PC-9 (cell line): ENCODE data around the gene RGL1. TPM values are rescaled to one million over a fixed set of nuclear protein-coding genes. Genes with fewer than 3 reads are reported as not detected.

Source experiments
- BruUV-seq: library from RNA; stranded (reverse); fragments of 400-500 nt; replicated peaks from 2 replicates; lab custom pipeline; 2021; lab: Mats Ljungman, UMichigan
- CTCF ChIA-PET: fragments of 300-600 bp; sonication (Branson Sonifier 250); formaldehyde crosslinking; loops from one replicate; lab custom pipeline; 2022; ENCODE audit warnings: antibody characterized with exemption; lab: Charles Lee
- POLR2A ChIA-PET: fragments of 300-600 bp; sonication (Branson Sonifier 250); formaldehyde crosslinking; loops from one replicate; lab custom pipeline; 2022; ENCODE audit warnings: antibody characterized with exemption; ENCODE audit not compliant: unreplicated experiment; lab: Charles Lee
- DNase-seq, 2 experiments: peaks; one replicate each; pipeline versions ENCODE4 v3.0.0 to v3.0.0-alpha.2; 2015 to 2022; ENCODE audit warnings: mixed read lengths in 1 of 2
- H2AFZ ChIP-seq: fragments of 200-600 bp; sonication (generic); 2 replicates; pipeline ENCODE4 v1.8.1; 2017; ENCODE audit warnings: antibody characterized with exemption
- H3F3A ChIP-seq: fragments of 200-600 bp; sonication (generic); 2 replicates; pipeline ENCODE4 v1.8.1; 2017; ENCODE audit warnings: antibody characterized with exemption, mild to moderate bottlenecking, low read depth; ENCODE audit not compliant: insufficient read depth
- H3K27ac ChIP-seq: fragments of 200-600 bp; sonication (generic); 2 replicates; pipeline ENCODE4 v1.6.1; 2016; ENCODE audit warnings: mixed run types
- H3K27me3 ChIP-seq: fragments of 200-600 bp; sonication (generic); 2 replicates; pipeline ENCODE4 v1.6.1; 2016; ENCODE audit warnings: low read depth, mixed run types; ENCODE audit not compliant: insufficient read depth
- H3K36me3 ChIP-seq: fragments of 200-600 bp; sonication (generic); 2 replicates; pipeline ENCODE4 v1.6.1; 2016; ENCODE audit warnings: low read depth, mixed run types
- H3K4me1 ChIP-seq: fragments of 200-600 bp; sonication (generic); replicated peaks from 2 replicates; pipeline ENCODE4 v1.6.1; 2016; ENCODE audit warnings: mixed run types; ENCODE audit not compliant: insufficient read depth
- H3K4me2 ChIP-seq: fragments of 200-600 bp; sonication (generic); 2 replicates; pipeline ENCODE4 v1.6.1; 2017; ENCODE audit warnings: mixed run types
- H3K4me3 ChIP-seq: fragments of 200-600 bp; sonication (generic); 2 replicates; pipeline ENCODE4 v1.6.1; 2016; ENCODE audit warnings: mixed run types
- H3K79me2 ChIP-seq: fragments of 200-600 bp; sonication (generic); 2 replicates; pipeline ENCODE4 v1.6.1; 2017; ENCODE audit warnings: low read depth, mixed run types
- H3K9me2 ChIP-seq: fragments of 200-600 bp; sonication (generic); 2 replicates; pipeline ENCODE4 v1.8.1; 2017; ENCODE audit warnings: mild to moderate bottlenecking; ENCODE audit not compliant: insufficient read depth
- H3K9me3 ChIP-seq: fragments of 200-600 bp; sonication (generic); 2 replicates; pipeline ENCODE4 v1.8.1; 2016; ENCODE audit warnings: low read depth; ENCODE audit not compliant: insufficient read depth
- H4K20me1 ChIP-seq: fragments of 200-600 bp; sonication (generic); 2 replicates; pipeline ENCODE4 v1.8.1; 2017; ENCODE audit not compliant: insufficient read depth
- CTCF ChIP-seq: fragments of 200-600 bp; sonication (generic); conservative IDR thresholded peaks from 2 replicates; pipeline ENCODE4 v1.6.1; 2017; ENCODE audit warnings: mixed run types, antibody characterized with exemption, mild to moderate bottlenecking, moderate library complexity
- EZH2 ChIP-seq: fragments of 200-600 bp; sonication (generic); IDR thresholded peaks from 2 replicates; pipeline ENCODE4 v1.8.0; 2017; ENCODE audit warnings: antibody characterized with exemption, low read depth
- intact Hi-C: fragments of 100-400 bp; cut with micrococcal nuclease; formaldehyde crosslinking; loops from one replicate; pipeline ENCODE4 v1.10.0; 2022; ENCODE audit not compliant: unreplicated experiment
- total RNA-seq: library from RNA; stranded (reverse); gene quantifications from 2 replicates; pipeline ENCODE4 v1.2.3, GENCODE V29; 2021

The RGL1 gene
- total RNA-seq, 1 experiment from 2014 or later, result 2.6 TPM

- Histone ChIP-seq H3K36me3 (no peaks in the 10 kb centered on the region), H3K9me2 (no peaks in the 10 kb centered on the region), H3K79me2 (no peaks in the 10 kb centered on the region), H3K4me2 (no peak overlapping the region), H3K27ac (no peak overlapping the region), H3K9me3 (no peaks in the 10 kb centered on the region), H2AFZ (no peak overlapping the region), H3K4me3 (no peak overlapping the region), H4K20me1 (no peaks in the 10 kb centered on the region), H3K27me3 (no peaks in the 10 kb centered on the region), H3F3A (no peaks in the 10 kb centered on the region), H3K4me1 (no peaks in the 10 kb centered on the region)
- no peak for DNase-seq
- POLR2A ChIA-PET, result no interaction called here
- TF ChIP-seq CTCF (no peak), EZH2 (no peak)
- BruUV-seq, result no TSS peak
- intact Hi-C loops, result no loop called here
- CTCF ChIA-PET, result no interaction called here
These were observed 12.6 kb upstream of the RGL1 start for GRCh38 chr1:183792300-183792699.

GRCh38 chr1:183794088-183794487 lies 10.8 kb upstream of the RGL1 start:
- Histone ChIP-seq H3K4me1 (no peaks in the 10 kb centered on the region), H3K9me3 (no peaks in the 10 kb centered on the region), H3K4me3 (no peak overlapping the region), H3K79me2 (no peaks in the 10 kb centered on the region), H2AFZ (no peak overlapping the region), H3F3A (no peaks in the 10 kb centered on the region), H3K36me3 (no peaks in the 10 kb centered on the region), H4K20me1 (no peaks in the 10 kb centered on the region), H3K27me3 (no peaks in the 10 kb centered on the region), H3K9me2 (no peaks in the 10 kb centered on the region), H3K4me2 (no peak overlapping the region), H3K27ac (no peak overlapping the region)
- BruUV-seq, result no TSS peak
- no peak for DNase-seq
- TF ChIP-seq EZH2, result no peak
- no peak for TF ChIP-seq CTCF
- intact Hi-C loops, result no loop called here
- CTCF ChIA-PET, result no interaction called here
- POLR2A ChIA-PET, result interaction anchor here (0.7 kb wide), 1 partner anchor 1221 kb away, joined by 5 read pairs; no protein-coding TSS in a partner anchor

- no TSS peak for BruUV-seq
- no peaks in the 10 kb centered on the region for H4K20me1 ChIP-seq
- H3K9me3 ChIP-seq, result peaks cover 22% of the 10 kb centered on the region
- H2AFZ ChIP-seq, result no peak overlapping the region
- intact Hi-C loops, result no loop called here
- no peaks in the 10 kb centered on the region for H3K27me3 ChIP-seq
- H3K36me3 ChIP-seq, result no peaks in the 10 kb centered on the region
- H3K4me2 ChIP-seq, result no peak overlapping the region
- H3K9me2 ChIP-seq, result no peaks in the 10 kb centered on the region
- DNase-seq, result peak in 1 of 2 experiments; percentile 50
- no peak overlapping the region for H3K4me3 ChIP-seq
- peaks cover 9% of the 10 kb centered on the region for H3K4me1 ChIP-seq
- POLR2A ChIA-PET, result no interaction called here
- peaks cover 19% of the 10 kb centered on the region for H3F3A ChIP-seq
- TF ChIP-seq EZH2, result no peak
- TF ChIP-seq CTCF, result no peak
- no peak overlapping the region for H3K27ac ChIP-seq
- CTCF ChIA-PET, result no interaction called here
- H3K79me2 ChIP-seq, result no peaks in the 10 kb centered on the region
These were observed 4.5 kb upstream of the RGL1 start for GRCh38 chr1:183800449-183800848.
